Urinary bladder (tissue), 4 donors: ENCODE measurements around the gene LHFPL6. TPM values are rescaled to one million over a fixed set of nuclear protein-coding genes. Genes with fewer than 3 reads are reported as not detected.

ENCODE experiments used
- DNase-seq: peaks from one replicate; pipeline ENCODE4 v3.0.0-alpha.2; 2015; ENCODE audit errors: extremely low spot score
- H3K27ac ChIP-seq: one replicate; pipeline ENCODE4 v1.5.1; 2013; ENCODE audit warnings: low read depth, mild to moderate bottlenecking, moderate library complexity
- H3K36me3 ChIP-seq: one replicate; pipeline ENCODE4 v1.6.1; 2013; ENCODE audit warnings: mild to moderate bottlenecking, moderate library complexity; ENCODE audit not compliant: insufficient read depth
- H3K4me1 ChIP-seq: one replicate; pipeline ENCODE4 v1.6.1; 2013; ENCODE audit warnings: mild to moderate bottlenecking, moderate library complexity; ENCODE audit not compliant: insufficient read depth
- H3K4me3 ChIP-seq: one replicate; pipeline ENCODE4 v1.5.1; 2013; ENCODE audit warnings: low read depth, low read length
- WGBS: extraction: QIAGEN DNeasy Blood & Tissue Kit; methylation state at CpG from one replicate; pipeline ENCODE4 v1.1.7; 2013; 5-methylcytosine and 5-hydroxymethylcytosine counted together
- polyA plus RNA-seq: library from polyadenylated mRNA; stranded (reverse); fragments of 200-250 nt; gene quantifications from one replicate; pipeline ENCODE4 v1.2.3, GENCODE V29; 2013
- total RNA-seq: library from RNA; depleted of rRNA; stranded (reverse); fragments of >200 nt; gene quantifications from one replicate; pipeline ENCODE4 v1.2.3, GENCODE V29; 2014
- donor health status: healthy with polysubstance abuse.
- donor health status: healthy.

Gene LHFPL6
- total and polyA plus RNA-seq, 2 donors: 84.3 to 89.9 TPM

DNA sequence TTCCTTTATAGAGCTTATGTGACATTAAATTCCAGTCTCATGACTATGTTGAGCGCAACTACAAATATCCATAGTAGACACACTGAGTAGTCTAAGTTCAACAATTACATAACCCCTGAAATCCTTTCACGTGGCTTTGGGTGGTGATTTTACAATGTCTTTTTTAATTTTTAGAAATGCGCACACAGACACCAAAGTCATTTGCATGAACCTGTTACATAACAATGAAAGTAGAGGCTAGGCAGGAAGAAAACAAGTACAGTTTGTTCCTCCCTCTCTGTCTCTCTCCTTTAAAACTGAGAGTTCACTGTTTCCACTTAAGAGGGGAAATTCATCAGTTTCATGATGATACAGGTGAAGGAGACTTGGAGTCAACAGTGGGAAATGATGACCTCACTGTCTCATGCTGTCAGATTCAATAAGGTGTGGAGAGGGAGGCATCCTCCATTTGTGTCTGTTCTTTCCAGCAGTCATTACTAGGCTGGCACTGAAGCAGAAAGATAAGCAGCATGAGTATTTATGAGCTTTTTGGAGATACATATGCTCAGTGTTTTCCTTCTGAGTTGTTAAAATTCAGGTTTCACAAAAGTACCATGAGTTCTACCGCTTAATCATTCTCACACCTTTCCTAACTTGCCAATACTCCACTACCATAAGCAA is 201.8 kb downstream of the LHFPL6 start:
- DNase-seq: no peak
- 93% methylated on average over 4 of the region's 4 CpGs for WGBS
- H3K27ac ChIP-seq: no peak overlapping the region
- no peak overlapping the region for H3K4me3 ChIP-seq
- H3K4me1 ChIP-seq: no peaks in the 10 kb centered on the region
- peaks cover 1% of the 10 kb centered on the region for H3K36me3 ChIP-seq

GRCh38 chr13:39399102-39399501 is 203.9 kb downstream of the LHFPL6 start:
- Histone ChIP-seq H3K4me1 (no peaks in the 10 kb centered on the region), H3K36me3 (peaks cover 1% of the 10 kb centered on the region), H3K27ac (no peak overlapping the region), H3K4me3 (no peak overlapping the region)
- DNase-seq: no peak

DNA sequence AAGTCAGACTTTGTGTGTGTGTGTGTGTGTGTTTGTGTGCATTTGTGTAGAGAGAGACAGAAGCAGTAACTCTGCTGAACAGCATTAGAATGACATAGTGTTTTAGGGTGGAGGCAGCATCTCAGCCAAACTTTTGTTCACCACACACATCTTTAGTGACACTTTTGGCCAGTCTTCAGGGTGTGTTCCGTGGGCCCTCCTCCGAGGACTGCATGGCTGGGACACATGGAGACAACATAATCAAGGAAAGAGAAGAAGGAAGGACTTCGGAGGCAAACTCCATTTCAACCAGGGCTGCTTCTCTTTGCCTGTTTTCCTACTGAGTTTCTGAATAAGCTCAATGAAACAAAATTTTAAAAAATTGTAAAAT is 205.1 kb downstream of the LHFPL6 start:
- Histone ChIP-seq H3K4me3 (no peak overlapping the region), H3K4me1 (no peaks in the 10 kb centered on the region), H3K27ac (no peak overlapping the region), H3K36me3 (peaks cover 1% of the 10 kb centered on the region)
- no peak for DNase-seq
- whole genome bisulfite sequencing: 54% methylated on average over 3 of the region's 3 CpGs

DNA sequence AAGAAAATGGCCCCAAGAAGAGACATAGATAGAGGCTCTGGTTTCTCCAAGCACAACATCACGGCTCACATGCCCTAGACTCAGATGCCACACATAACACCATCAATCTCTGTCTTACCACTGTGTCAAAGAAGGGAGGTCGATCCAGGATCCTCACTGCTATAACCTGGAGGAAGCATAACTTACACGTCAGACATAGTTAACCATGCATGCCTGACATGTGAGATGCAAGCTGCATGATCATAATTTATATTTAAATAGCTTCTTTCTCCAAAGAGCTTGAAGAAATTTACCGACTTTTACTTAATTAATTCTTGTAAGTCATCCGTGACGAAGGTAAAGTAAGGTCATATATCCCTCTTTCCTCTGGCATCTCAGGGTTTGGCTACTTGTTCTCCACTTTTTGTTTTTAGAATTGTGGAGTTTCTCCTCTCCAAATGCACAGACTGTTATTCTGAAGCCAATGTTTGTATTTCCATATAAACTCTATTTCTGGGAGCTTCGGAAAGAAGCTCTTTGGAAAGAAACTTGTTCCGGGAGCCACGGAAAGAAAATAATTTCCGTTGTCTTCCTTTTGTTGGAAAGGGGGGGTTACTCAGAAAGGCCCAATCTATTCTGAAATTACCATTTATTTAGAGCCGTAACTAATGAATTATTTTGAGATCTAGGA is 205.6 kb downstream of the LHFPL6 start:
- 46% methylated on average over 11 of the region's 11 CpGs for WGBS
- Histone ChIP-seq H3K4me3 (no peak overlapping the region), H3K4me1 (no peaks in the 10 kb centered on the region), H3K36me3 (no peaks in the 10 kb centered on the region), H3K27ac (no peak overlapping the region)
- no peak for DNase-seq

- H3K36me3 ChIP-seq: no peaks in the 10 kb centered on the region
- no peaks in the 10 kb centered on the region for H3K4me1 ChIP-seq
- no peak for DNase-seq
- no peak overlapping the region for H3K4me3 ChIP-seq
- 25% methylated on average over 13 of the region's 13 CpGs for WGBS
- no peak overlapping the region for H3K27ac ChIP-seq
Measured at GRCh38 chr13:39394796-39395678, 208.0 kb downstream of the LHFPL6 start.

GRCh38 chr13:39391761-39392160 is 211.2 kb downstream of the LHFPL6 start:
- Histone ChIP-seq H3K36me3 (no peaks in the 10 kb centered on the region), H3K4me1 (no peaks in the 10 kb centered on the region), H3K27ac (no peak overlapping the region), H3K4me3 (no peak overlapping the region)
- 90% methylated on average over 2 of the region's 2 CpGs for WGBS
- DNase-seq: no peak

GRCh38 chr13:39389013-39389412 is 214.0 kb downstream of the LHFPL6 start:
- DNase-seq: no peak
- WGBS: 84% methylated on average over 5 of the region's 5 CpGs
- no peak overlapping the region for H3K27ac ChIP-seq
- H3K4me3 ChIP-seq: no peak overlapping the region
- H3K36me3 ChIP-seq: no peaks in the 10 kb centered on the region
- no peaks in the 10 kb centered on the region for H3K4me1 ChIP-seq

- WGBS: 48% methylated on average over 3 of the region's 3 CpGs
Measured at GRCh38 chr13:39385621-39386231, 217.3 kb downstream of the LHFPL6 start.

GRCh38 chr13:39385154-39385553 is 217.8 kb downstream of the LHFPL6 start:
- no peak for DNase-seq
- Histone ChIP-seq H3K4me3 (no peak overlapping the region), H3K36me3 (peaks cover 1% of the 10 kb centered on the region), H3K4me1 (no peaks in the 10 kb centered on the region), H3K27ac (no peak overlapping the region)
- 94% methylated on average over 4 of the region's 4 CpGs for WGBS

More at GRCh38 chr13:39385621-39386231, 217.3 kb downstream of the LHFPL6 start:
- Histone ChIP-seq H3K4me1 (no peaks in the 10 kb centered on the region), H3K36me3 (peaks cover 1% of the 10 kb centered on the region), H3K4me3 (no peak overlapping the region), H3K27ac (no peak overlapping the region)
- no peak for DNase-seq

GRCh38 chr13:39381456-39381855 is 221.5 kb downstream of the LHFPL6 start:
- peaks cover 1% of the 10 kb centered on the region for H3K36me3 ChIP-seq
- H3K4me3 ChIP-seq: no peak overlapping the region
- no peak overlapping the region for H3K27ac ChIP-seq
- WGBS: 90% methylated on average over 2 of the region's 2 CpGs
- no peak for DNase-seq
- no peaks in the 10 kb centered on the region for H3K4me1 ChIP-seq

DNA sequence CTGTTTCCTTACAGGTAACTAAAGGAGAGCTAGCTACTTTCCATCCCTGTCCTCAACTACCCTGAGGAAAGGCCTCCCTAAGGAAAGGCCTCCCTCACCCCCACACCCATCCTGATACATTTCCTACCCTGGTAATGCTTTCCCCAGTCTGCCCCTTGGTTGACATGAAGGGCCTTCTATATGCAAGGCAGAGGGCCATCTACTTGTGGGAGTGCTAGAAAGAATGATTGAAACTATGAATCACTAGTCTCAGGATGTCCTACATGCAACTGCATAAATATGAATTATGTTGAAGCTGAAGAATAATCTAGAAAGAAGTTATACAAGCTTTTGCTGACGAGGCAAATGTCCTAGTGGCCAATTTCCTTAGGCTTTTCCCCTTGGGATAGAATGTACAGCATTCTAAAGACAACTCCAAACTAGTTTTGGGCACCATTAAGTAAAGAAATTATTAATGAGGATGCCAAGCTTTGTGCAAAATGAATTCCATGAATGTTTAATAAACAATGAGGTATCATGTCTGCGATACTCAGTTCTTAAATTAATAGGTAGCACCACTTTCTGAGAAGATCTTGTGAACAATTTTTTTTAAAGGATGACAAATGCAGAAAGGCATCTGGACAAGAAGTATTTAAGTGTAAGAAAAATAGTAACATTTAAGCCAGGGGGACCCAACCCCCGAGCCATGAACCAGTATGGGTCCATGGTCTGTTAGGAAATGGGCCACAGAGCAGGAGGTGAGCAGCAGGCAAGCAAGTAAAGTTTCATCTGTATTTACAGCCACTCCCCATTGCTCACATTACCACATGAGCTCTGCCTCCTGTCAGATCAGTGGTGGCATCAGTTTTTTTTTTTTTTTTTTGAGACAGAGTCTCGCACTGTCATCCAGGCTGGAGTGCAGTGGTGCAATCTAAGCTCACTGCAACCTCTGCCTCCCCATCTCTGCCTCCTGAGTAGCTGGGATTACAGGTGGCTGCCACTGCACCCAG is 223.0 kb downstream of the LHFPL6 start:
- Histone ChIP-seq H3K36me3 (peaks cover 1% of the 10 kb centered on the region), H3K4me1 (no peaks in the 10 kb centered on the region), H3K27ac (no peak overlapping the region), H3K4me3 (no peak overlapping the region)
- WGBS: 95% methylated on average over 4 of the region's 4 CpGs
- DNase-seq: no peak

- Histone ChIP-seq H3K27ac (no peak overlapping the region), H3K36me3 (peaks cover 1% of the 10 kb centered on the region), H3K4me3 (no peak overlapping the region), H3K4me1 (no peaks in the 10 kb centered on the region)
- WGBS: 84% methylated on average over 2 of the region's 2 CpGs
- DNase-seq: no peak
Measured at GRCh38 chr13:39379118-39379517, 223.9 kb downstream of the LHFPL6 start.

- DNase-seq: no peak
- no peaks in the 10 kb centered on the region for H3K36me3 ChIP-seq
- H3K4me1 ChIP-seq: no peaks in the 10 kb centered on the region
- WGBS: 67% methylated on average over 2 of the region's 2 CpGs
- H3K4me3 ChIP-seq: no peak overlapping the region
- no peak overlapping the region for H3K27ac ChIP-seq
Measured at GRCh38 chr13:39378306-39378705, 224.7 kb downstream of the LHFPL6 start.
